Measurements from ENCODE around the gene MMP28.

- TF ChIP-seq CTCF (IDR thresholded peaks at IDR 0.05) (no peak), EZH2 (IDR thresholded peaks at IDR 0.05; ENCODE audit: borderline replicate concordance, insufficient read depth, low read depth, low read length, poor library complexity, severe bottlenecking) (no peak)
Measured at GRCh38 chr17:35765756-35766488, 29.5 kb downstream of the MMP28 start.
